ENCODE data around the gene KCNJ13.

DNA sequence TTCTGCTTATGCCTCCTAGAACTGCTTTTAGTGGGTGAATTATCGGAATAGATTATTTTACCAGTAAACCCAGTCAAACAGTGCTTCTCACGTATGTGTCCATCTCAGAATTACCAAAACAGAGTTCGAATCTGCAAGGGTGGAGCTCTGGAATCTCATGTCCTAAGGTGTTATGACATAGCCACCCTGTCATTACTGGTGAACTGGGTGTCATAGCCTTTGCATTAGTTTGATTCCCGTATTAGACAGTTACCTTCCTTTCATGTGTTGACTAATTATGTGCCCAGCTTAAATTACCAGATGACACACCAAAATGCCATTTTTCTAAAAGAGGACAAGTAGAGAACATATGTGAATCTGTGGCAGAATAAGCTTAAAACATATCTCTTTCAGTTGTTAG is 15.2 kb upstream of the KCNJ13 start:
- no peak for TF ChIP-seq POLR2A (IDR thresholded peaks at IDR 0.05)
- TF ChIP-seq, protein P1, sequence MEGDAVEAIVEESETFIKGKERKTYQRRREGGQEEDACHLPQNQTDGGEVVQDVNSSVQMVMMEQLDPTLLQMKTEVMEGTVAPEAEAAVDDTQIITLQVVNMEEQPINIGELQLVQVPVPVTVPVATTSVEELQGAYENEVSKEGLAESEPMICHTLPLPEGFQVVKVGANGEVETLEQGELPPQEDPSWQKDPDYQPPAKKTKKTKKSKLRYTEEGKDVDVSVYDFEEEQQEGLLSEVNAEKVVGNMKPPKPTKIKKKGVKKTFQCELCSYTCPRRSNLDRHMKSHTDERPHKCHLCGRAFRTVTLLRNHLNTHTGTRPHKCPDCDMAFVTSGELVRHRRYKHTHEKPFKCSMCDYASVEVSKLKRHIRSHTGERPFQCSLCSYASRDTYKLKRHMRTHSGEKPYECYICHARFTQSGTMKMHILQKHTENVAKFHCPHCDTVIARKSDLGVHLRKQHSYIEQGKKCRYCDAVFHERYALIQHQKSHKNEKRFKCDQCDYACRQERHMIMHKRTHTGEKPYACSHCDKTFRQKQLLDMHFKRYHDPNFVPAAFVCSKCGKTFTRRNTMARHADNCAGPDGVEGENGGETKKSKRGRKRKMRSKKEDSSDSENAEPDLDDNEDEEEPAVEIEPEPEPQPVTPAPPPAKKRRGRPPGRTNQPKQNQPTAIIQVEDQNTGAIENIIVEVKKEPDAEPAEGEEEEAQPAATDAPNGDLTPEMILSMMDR (IDR thresholded peaks at IDR 0.05), result no peak
- TF ChIP-seq POLR2AphosphoS5 (IDR thresholded peaks at IDR 0.05), result no peak
